K562 treated with DMSO at 1 percent for 12 hours (cell line): Measurements from ENCODE around the gene GBP3. TPM values are rescaled to one million over a fixed set of nuclear protein-coding genes. Genes with fewer than 3 reads are reported as not detected.

ENCODE experiments used
- total RNA-seq: library from RNA; unstranded; fragments of 300-600 nt; gene quantifications from 2 replicates; pipeline ENCODE4 v1.2.3, GENCODE V29; 2022; ENCODE audit not compliant: insufficient read depth

Gene GBP3, protein sequence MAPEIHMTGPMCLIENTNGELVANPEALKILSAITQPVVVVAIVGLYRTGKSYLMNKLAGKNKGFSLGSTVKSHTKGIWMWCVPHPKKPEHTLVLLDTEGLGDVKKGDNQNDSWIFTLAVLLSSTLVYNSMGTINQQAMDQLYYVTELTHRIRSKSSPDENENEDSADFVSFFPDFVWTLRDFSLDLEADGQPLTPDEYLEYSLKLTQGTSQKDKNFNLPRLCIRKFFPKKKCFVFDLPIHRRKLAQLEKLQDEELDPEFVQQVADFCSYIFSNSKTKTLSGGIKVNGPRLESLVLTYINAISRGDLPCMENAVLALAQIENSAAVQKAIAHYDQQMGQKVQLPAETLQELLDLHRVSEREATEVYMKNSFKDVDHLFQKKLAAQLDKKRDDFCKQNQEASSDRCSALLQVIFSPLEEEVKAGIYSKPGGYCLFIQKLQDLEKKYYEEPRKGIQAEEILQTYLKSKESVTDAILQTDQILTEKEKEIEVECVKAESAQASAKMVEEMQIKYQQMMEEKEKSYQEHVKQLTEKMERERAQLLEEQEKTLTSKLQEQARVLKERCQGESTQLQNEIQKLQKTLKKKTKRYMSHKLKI
- total RNA-seq = 0.20 TPM in 1 of 2 replicates, not detected in the other

DNA sequence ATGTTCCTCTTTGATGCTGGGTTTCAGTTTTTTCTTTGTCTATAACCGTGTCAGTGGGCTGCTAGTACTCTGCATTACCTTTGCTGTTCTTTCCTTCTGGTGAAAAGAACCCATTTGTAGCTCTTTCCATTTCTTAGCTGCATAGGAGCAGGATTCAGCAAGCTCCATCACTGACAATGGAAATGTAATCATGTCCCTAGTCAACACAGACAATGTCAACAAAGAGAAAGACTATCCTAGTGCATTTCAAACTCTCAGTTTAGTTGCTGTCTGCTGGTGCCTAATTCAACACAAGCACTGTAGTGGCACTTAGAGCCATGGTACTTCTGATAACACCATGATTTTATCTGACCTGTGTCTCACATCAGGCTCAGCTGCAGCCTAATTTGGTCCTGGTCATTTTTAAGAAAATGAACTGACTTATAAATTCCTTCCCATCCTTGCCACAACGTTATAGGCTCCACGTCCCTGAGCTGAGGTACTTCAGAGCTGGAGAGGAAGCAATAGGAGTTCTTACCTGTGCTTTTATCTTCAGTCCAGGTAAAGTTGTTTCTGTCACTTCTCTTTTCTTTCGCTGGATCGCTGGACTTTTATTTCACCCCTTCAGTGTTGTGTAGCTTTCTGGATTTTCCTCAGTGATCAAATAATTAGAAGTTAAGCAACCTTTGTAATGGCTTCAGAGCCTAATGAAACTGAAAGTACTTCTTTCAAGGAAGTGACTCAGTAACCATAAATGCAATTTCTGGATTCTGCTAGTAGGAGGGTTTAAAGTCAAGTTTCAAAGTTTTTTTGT, at the start of gene GBP3:
Gene GBP3, minus strand, starts transcription at position 700 of the 793 bp plus-strand sequence. CDS start 2,145 bp downstream, outside the sequence.

DNA sequence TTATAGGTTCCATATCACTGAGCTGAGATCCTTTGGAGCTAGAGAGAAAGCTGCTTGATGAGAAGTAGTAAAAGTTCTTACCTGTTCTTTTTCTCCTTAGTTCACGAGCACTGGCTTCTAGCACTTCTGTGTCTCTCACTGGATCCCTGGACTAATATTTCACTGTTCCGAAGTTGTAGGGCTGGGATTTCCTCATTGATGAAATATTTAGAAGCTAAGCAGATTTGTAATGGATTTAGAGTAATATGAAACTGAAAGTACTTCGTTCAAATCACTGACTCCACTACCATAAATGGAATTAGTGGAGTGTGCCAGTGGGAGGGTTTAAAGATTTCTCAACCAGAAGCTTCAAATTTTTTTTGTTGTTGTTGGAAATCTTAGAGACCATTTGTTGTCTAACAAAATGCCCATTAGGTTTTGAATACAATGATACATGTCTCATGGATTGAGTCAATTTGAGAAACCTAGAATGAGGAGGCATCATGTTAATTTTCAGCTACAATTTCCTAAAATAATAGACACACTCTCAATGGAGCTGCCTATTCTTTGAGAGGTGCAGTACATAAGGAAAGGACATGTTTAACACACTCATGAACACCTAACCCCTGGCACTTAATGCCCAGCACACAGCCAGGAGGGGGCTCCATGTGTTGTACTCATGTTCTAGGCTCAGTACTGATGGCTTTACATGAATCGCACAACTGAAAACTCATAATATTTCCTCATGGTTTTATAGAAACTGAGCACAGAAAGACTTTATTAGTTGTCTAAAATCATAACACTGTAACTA, 42.6 kb upstream of the GBP3 start, which contains the start of gene GBP1:
Gene GBP1, minus strand, starts transcription at position 130 of the 790 bp plus-strand sequence. CDS start 1,974 bp downstream, outside the sequence.

Other genes starting within 250 kb of the GBP3 start
- 24.6 and 43.6 TPM in 2 replicates for gene GTF2B, start 131.3 kb downstream of the GBP3 start, total RNA-seq
- 12.7 and 23.5 TPM in 2 replicates for gene KYAT3, start 30.2 kb downstream of the GBP3 start, total RNA-seq
- 2.8 and 6.2 TPM in 2 replicates for gene RBMXL1, start 30.2 kb downstream of the GBP3 start, total RNA-seq
- gene GBP1, start 42.3 kb upstream of the GBP3 start, total RNA-seq = 0.26 TPM in 1 of 2 replicates, not detected in the other
- 16.6 and 26.7 TPM in 2 replicates for gene GBP2, start 103.2 kb upstream of the GBP3 start, total RNA-seq
- gene GBP7, start 153.1 kb upstream of the GBP3 start, total RNA-seq = not detected in 2 replicates
- 0.12 TPM in 1 of 2 replicates, not detected in the other for gene GBP4, start 176.1 kb upstream of the GBP3 start, total RNA-seq
- gene GBP5, start 250.0 kb upstream of the GBP3 start, total RNA-seq = 0.90 and 2.5 TPM in 2 replicates